Umbilical cord (tissue), 2 donors: ENCODE data around the gene QSOX1. TPM values are rescaled to one million over a fixed set of nuclear protein-coding genes. Genes with fewer than 3 reads are reported as not detected.

ENCODE experiments used
- DNase-seq: peaks from one replicate; pipeline ENCODE4 v3.0.0-alpha.2; 2015; ENCODE audit warnings: low spot score
- total RNA-seq: library from RNA; depleted of rRNA; stranded (reverse); fragments of >200 nt; gene quantifications from one replicate; pipeline ENCODE4 v1.2.3, GENCODE V29; 2014; ENCODE audit warnings: low replicate concordance; ENCODE audit not compliant: insufficient read depth

The QSOX1 gene
- total RNA-seq, 1 donor from 2014 or later = 55.9 TPM

DNA sequence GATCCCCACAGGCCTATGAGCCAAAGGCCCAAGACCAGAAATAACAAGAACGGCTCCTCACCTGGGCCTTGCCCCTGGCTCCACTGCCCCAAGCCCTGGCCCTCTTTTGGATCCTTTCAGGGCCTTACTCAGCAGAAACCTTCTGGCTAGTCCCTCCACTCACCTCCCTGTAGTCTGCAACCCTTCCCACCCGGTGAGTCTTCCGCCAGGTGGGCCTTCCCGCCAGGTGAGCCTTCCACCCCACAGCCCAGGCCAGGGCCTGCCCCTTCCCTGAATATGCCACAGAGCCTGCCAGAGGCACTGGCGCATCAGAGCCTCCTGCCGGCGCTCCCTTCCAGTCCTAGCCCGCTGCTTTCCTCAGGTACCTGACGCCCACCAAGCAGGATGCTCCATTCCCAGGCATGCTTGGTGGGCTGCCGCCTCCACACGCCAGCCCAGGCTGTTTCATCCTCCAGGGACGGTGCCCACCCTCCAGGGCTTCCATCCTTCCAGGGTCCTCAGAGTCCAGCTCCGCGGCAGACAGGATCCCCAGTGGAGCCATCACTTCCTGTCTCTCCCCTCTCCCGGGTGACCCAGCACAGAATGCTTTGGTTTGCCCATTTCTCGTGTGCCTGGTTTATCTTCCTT lies 96.3 kb downstream of the QSOX1 start:
- no peak for DNase-seq

DNA sequence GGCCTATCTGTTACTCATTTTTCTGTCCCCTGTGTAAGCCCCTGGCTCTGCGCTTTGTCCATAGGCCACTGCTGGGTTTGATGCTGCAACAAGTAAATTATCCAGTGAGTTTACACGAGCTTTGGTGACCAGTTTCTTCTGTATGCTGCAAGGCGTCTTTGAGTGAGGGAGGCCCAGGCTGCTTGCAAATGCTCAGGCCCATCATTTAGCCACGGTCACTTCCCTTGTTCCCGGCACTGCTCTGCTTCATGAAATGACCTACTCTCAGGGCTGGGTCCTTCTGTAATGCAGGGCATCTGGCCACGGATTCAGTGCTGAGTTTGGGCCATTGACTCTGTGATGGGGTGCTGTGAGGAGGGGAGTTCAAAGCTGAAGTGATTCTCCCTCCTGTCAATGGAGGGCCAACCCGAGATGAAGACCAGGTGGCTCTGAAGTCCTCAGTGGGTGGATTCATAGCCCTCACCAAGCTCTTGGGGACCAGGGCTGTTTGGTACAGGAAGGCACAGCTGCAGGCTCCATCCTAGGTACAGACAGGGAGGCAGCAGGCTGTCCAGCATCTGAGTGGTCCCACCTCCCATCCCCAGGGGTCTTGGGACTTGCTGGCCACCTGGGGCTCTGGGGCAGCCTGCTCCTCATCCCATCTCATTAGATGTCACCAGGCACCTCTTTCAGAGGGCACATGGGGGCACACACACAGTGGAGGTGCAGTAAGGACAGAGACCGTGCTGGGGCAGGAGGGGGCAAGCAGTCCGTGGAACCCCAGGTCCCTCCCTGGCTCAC lies 97.0 kb downstream of the QSOX1 start:
- DNase-seq = no peak

DNA sequence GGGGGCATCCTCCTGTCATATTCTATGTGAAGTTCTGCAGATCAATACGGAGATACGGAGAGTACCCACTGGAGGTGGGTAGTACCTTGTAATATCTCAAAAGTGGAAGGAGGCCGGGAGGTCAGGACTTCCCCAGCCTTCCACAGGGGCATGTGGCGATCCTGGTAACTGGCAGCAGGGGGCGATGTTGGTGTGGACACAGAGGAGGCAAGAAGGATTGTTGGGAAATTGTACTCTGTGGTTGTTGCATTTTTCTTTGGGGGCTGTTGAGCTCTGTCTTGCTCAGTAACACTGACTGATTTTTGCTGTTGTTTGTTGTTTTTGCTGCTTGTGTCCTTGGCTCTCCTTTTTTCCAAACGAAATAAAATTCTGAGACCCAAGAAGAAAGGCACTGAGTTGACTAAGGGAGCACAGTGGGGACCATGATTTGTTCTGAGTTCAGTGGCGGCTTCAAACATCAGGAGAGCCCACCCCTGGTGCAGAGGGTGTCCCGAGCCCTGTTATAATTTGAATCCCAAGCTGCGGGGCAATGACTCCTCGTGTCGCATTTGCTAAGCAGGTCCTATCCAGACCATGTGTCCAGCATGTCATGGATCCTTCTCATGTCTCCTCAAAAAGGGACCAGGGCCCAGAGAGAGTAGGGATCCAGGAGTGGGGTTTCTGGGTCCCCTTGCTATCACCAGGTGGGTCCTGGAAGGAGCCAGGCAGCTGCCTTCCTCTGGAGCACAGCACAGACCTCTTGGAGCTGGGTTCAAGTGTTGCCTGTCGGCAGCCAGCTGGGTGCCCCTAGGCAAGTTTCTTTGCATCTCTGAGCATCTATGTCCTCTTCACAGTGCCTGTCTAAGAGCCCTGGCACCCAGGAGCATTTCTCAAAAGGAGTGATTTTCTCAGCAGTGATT lies 98.2 kb downstream of the QSOX1 start:
- peak; percentile 29 for DNase-seq

Other genes with a start within 250 kb of the QSOX1 start
- gene CEP350, start 200.1 kb upstream of the QSOX1 start, total RNA-seq = 110 TPM
- 0.72 TPM for gene LHX4, start 75.4 kb downstream of the QSOX1 start, total RNA-seq